ENCODE measurements around the gene SEC61B. TPM values are rescaled to one million over a fixed set of nuclear protein-coding genes. Genes with fewer than 3 reads are reported as not detected.

The SEC61B gene
- total RNA-seq, 1 experiment from 2014 or later = 125 TPM

DNA sequence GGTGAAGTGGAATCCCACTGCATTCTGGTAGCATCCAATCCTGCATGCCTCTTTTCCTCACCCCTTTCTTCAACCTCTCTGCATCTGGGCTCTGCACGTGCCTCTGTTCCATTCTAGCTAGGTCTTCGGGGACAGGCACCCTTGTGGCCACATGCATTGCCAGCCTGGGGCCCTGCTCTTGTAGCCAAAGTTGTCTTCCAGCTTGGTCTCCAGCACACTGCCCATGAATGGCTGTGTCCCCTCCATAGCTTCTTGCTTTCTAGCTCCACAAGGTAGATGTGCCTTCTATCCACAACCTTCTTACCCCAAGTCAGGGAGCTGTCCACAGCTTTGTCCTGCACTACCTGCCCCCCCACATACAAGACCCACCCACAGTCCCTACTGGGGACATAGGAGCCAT is 32.9 kb upstream of the SEC61B start:
- intact Hi-C loops (cut with micrococcal nuclease) = loop anchor here (10.0 kb wide), 3 partner anchors 616 to 1036 kb away; no protein-coding TSS in a partner anchor
- Histone ChIP-seq H3K4me1 (ENCODE audit: control insufficient read depth in 1 of 2, insufficient read depth in 2 of 2, low read length in 2 of 2) (peaks cover 0 to 4% of the 10 kb centered on the region in 2 experiments; a peak in 1 of 4 replicates), H3K9me3 (ENCODE audit: control insufficient read depth in 1 of 2, insufficient read depth in 1 of 2, low read depth in 1 of 2, low read length in 2 of 2) (no peaks in the 10 kb centered on the region), H3K9me2 (ENCODE audit: insufficient read depth) (no peaks in the 10 kb centered on the region), H4K20me1 (ENCODE audit: insufficient read depth) (no peaks in the 10 kb centered on the region), H3K79me2 (ENCODE audit: insufficient read depth, low read length) (no peaks in the 10 kb centered on the region), H3K36me3 (ENCODE audit: control insufficient read depth in 1 of 2, insufficient read depth in 2 of 2, low read length in 2 of 2) (no peaks in the 10 kb centered on the region), H3K9ac (ENCODE audit: low read length) (no peak overlapping the region), H3K27me3 (ENCODE audit: insufficient read depth, low read length) (peaks cover 6% of the 10 kb centered on the region; the same call in 1 of the 2 replicates), H3K4me3 (replicated peaks in 1 of 2; ENCODE audit: low read depth in 1 of 2, low read length in 2 of 2) (no peak overlapping the region), H3K27ac (ENCODE audit: low read depth, low read length) (no peak overlapping the region), H3K4me2 (ENCODE audit: low read length) (no peak overlapping the region), H2AFZ (ENCODE audit: low read depth, low read length, poor library complexity, severe bottlenecking) (no peak overlapping the region)
- ChIA-PET POLR2A (no interaction called here), CTCF (no interaction called here), RAD21 (ENCODE audit: low non-redundant PET in 1 of 2, low total read pairs in 2 of 2, uncharacterized antibody in 2 of 2, unreplicated experiment in 2 of 2) (no interaction called here)
- no peak for ATAC-seq
- BruUV-seq (replicated peaks) = no TSS peak
- TF ChIP-seq, protein P1, sequence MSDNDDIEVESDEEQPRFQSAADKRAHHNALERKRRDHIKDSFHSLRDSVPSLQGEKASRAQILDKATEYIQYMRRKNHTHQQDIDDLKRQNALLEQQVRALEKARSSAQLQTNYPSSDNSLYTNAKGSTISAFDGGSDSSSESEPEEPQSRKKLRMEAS (IDR thresholded peaks at IDR 0.05) = no peak
- TF ChIP-seq, protein P2, sequence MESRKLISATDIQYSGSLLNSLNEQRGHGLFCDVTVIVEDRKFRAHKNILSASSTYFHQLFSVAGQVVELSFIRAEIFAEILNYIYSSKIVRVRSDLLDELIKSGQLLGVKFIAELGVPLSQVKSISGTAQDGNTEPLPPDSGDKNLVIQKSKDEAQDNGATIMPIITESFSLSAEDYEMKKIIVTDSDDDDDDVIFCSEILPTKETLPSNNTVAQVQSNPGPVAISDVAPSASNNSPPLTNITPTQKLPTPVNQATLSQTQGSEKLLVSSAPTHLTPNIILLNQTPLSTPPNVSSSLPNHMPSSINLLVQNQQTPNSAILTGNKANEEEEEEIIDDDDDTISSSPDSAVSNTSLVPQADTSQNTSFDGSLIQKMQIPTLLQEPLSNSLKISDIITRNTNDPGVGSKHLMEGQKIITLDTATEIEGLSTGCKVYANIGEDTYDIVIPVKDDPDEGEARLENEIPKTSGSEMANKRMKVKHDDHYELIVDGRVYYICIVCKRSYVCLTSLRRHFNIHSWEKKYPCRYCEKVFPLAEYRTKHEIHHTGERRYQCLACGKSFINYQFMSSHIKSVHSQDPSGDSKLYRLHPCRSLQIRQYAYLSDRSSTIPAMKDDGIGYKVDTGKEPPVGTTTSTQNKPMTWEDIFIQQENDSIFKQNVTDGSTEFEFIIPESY (IDR thresholded peaks at IDR 0.05; ENCODE audit: extremely low read depth, insufficient replicate concordance, low read length) = no peak
- TF ChIP-seq ZFX (IDR thresholded peaks at IDR 0.05) = no peak
- TF ChIP-seq, protein P3, sequence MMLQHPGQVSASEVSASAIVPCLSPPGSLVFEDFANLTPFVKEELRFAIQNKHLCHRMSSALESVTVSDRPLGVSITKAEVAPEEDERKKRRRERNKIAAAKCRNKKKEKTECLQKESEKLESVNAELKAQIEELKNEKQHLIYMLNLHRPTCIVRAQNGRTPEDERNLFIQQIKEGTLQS (IDR thresholded peaks at IDR 0.05) = no peak
- no peak for TF ChIP-seq CBX3 (IDR thresholded peaks at IDR 0.05; ENCODE audit: low read depth)
- TF ChIP-seq EZH2phosphoT487 (IDR thresholded peaks at IDR 0.05; ENCODE audit: borderline replicate concordance) = no peak
- no peak for TF ChIP-seq SP1 (IDR thresholded peaks at IDR 0.05; ENCODE audit: low read depth)
- TF ChIP-seq, protein P4, sequence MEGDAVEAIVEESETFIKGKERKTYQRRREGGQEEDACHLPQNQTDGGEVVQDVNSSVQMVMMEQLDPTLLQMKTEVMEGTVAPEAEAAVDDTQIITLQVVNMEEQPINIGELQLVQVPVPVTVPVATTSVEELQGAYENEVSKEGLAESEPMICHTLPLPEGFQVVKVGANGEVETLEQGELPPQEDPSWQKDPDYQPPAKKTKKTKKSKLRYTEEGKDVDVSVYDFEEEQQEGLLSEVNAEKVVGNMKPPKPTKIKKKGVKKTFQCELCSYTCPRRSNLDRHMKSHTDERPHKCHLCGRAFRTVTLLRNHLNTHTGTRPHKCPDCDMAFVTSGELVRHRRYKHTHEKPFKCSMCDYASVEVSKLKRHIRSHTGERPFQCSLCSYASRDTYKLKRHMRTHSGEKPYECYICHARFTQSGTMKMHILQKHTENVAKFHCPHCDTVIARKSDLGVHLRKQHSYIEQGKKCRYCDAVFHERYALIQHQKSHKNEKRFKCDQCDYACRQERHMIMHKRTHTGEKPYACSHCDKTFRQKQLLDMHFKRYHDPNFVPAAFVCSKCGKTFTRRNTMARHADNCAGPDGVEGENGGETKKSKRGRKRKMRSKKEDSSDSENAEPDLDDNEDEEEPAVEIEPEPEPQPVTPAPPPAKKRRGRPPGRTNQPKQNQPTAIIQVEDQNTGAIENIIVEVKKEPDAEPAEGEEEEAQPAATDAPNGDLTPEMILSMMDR (IDR thresholded peaks at IDR 0.05 in 2 of 3, conservative IDR thresholded peaks at IDR 0.05 in 1 of 3; ENCODE audit: borderline replicate concordance in 1 of 3, insufficient read depth in 1 of 3, low read depth in 2 of 3, low read length in 2 of 3) = no peak
- no peak for TF ChIP-seq POLR2A (IDR thresholded peaks at IDR 0.05; ENCODE audit: borderline replicate concordance, extremely low read depth, insufficient read depth, insufficient read length)
- TF ChIP-seq YY1 (IDR thresholded peaks at IDR 0.05; ENCODE audit: extremely low read depth, insufficient replicate concordance, low read depth, low read length) = no peak
- TF ChIP-seq FOSL1 (IDR thresholded peaks at IDR 0.05; ENCODE audit: low read depth) = no peak
- no peak for TF ChIP-seq SIN3A (IDR thresholded peaks at IDR 0.05; ENCODE audit: low read depth)
- no peak for TF ChIP-seq CEBPB (IDR thresholded peaks at IDR 0.05; ENCODE audit: low read depth)
- TF ChIP-seq, protein P5, sequence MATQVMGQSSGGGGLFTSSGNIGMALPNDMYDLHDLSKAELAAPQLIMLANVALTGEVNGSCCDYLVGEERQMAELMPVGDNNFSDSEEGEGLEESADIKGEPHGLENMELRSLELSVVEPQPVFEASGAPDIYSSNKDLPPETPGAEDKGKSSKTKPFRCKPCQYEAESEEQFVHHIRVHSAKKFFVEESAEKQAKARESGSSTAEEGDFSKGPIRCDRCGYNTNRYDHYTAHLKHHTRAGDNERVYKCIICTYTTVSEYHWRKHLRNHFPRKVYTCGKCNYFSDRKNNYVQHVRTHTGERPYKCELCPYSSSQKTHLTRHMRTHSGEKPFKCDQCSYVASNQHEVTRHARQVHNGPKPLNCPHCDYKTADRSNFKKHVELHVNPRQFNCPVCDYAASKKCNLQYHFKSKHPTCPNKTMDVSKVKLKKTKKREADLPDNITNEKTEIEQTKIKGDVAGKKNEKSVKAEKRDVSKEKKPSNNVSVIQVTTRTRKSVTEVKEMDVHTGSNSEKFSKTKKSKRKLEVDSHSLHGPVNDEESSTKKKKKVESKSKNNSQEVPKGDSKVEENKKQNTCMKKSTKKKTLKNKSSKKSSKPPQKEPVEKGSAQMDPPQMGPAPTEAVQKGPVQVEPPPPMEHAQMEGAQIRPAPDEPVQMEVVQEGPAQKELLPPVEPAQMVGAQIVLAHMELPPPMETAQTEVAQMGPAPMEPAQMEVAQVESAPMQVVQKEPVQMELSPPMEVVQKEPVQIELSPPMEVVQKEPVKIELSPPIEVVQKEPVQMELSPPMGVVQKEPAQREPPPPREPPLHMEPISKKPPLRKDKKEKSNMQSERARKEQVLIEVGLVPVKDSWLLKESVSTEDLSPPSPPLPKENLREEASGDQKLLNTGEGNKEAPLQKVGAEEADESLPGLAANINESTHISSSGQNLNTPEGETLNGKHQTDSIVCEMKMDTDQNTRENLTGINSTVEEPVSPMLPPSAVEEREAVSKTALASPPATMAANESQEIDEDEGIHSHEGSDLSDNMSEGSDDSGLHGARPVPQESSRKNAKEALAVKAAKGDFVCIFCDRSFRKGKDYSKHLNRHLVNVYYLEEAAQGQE (IDR thresholded peaks at IDR 0.05; ENCODE audit: low read depth) = no peak
- TF ChIP-seq EZH2 (IDR thresholded peaks at IDR 0.05) = no peak
- no peak for TF ChIP-seq JUND (IDR thresholded peaks at IDR 0.05)
- no peak for TF ChIP-seq RAD21 (IDR thresholded peaks at IDR 0.05; ENCODE audit: low read depth)
- no peak for TF ChIP-seq POLR2AphosphoS5 (IDR thresholded peaks at IDR 0.05; ENCODE audit: low read depth, low read length)
- no peak for DNase-seq (ENCODE audit: low read depth, low spot score)
